Caco-2 (cell line): ENCODE results near the gene GMPPA. TPM values are rescaled to one million over a fixed set of nuclear protein-coding genes. Genes with fewer than 3 reads are reported as not detected.
A peak's percentile ranks its signal among the peaks of the same experiment; 100 is the strongest.

Experiments
- BruUV-seq: library from RNA; stranded (reverse); fragments of 400-500 nt; replicated peaks from 2 replicates; lab custom pipeline; 2021; lab: Mats Ljungman, UMichigan
- CTCF ChIA-PET: fragments of 300-600 bp; sonication (Branson Sonifier 250); formaldehyde crosslinking; loops from one replicate; lab custom pipeline; 2022; ENCODE audit warnings: antibody characterized with exemption; lab: Charles Lee
- POLR2A ChIA-PET: fragments of 300-600 bp; sonication (Branson Sonifier 250); formaldehyde crosslinking; loops from one replicate; lab custom pipeline; 2022; ENCODE audit warnings: antibody characterized with exemption; lab: Charles Lee
- DNase-seq, 2 experiments: peaks; one replicate each; pipeline versions ENCODE4 v3.0.0 to v3.0.0-alpha.2; 2020 to 2022
- H3K27me3 ChIP-seq: replicated peaks from 2 replicates; pipeline ENCODE4 v1.6.0; 2011; ENCODE audit warnings: low read length; ENCODE audit not compliant: control insufficient read depth, insufficient read depth
- H3K36me3 ChIP-seq: 2 replicates; pipeline ENCODE4 v1.5.1; 2011; ENCODE audit warnings: low read length; ENCODE audit not compliant: control insufficient read depth, insufficient read depth
- H3K4me1 ChIP-seq: fragments of 250-450 bp; sonication (Bioruptor Pico); 2 replicates; pipeline ENCODE4 v1.5.1; 2020; ENCODE audit warnings: mild to moderate bottlenecking
- H3K4me3 ChIP-seq: 2 replicates; pipeline ENCODE4 v1.5.1; 2011; ENCODE audit warnings: low read depth, mild to moderate bottlenecking, control low read depth, low read length
- H3K9me3 ChIP-seq: fragments of 250-450 bp; sonication (Bioruptor Pico); 2 replicates; pipeline ENCODE4 v1.5.1; 2020; ENCODE audit warnings: mild to moderate bottlenecking, moderate library complexity
- H3K27ac Mint-ChIP-seq: one replicate; pipeline ENCODE4 v1.8.0; 2022; ENCODE audit warnings: mixed read lengths; ENCODE audit not compliant: unreplicated experiment
- H3K27me3 Mint-ChIP-seq: one replicate; pipeline ENCODE4 v1.8.0; 2022; ENCODE audit warnings: mixed read lengths; ENCODE audit not compliant: insufficient read depth, unreplicated experiment
- H3K36me3 Mint-ChIP-seq: one replicate; pipeline ENCODE4 v1.8.0; 2022; ENCODE audit warnings: mild to moderate bottlenecking, mixed read lengths; ENCODE audit not compliant: insufficient read depth, unreplicated experiment
- H3K4me1 Mint-ChIP-seq: one replicate; pipeline ENCODE4 v1.8.0; 2022; ENCODE audit warnings: low read depth, mixed read lengths; ENCODE audit not compliant: unreplicated experiment
- H3K4me3 Mint-ChIP-seq: one replicate; pipeline ENCODE4 v1.8.0; 2022; ENCODE audit warnings: mild to moderate bottlenecking, moderate library complexity, mixed read lengths; ENCODE audit not compliant: unreplicated experiment
- H3K9me3 Mint-ChIP-seq: one replicate; pipeline ENCODE4 v1.8.0; 2022; ENCODE audit warnings: mixed read lengths; ENCODE audit not compliant: unreplicated experiment
- intact Hi-C: fragments of 100-400 bp; cut with micrococcal nuclease; formaldehyde crosslinking; loops from one replicate; pipeline ENCODE4 v1.10.0; 2022; ENCODE audit not compliant: unreplicated experiment
- total RNA-seq: library from RNA; stranded (reverse); gene quantifications from 2 replicates; pipeline ENCODE4 v1.2.3, GENCODE V29; 2022
- TF ChIP-seq, protein P1 (sequence below), 2 experiments: fragments of 200-600 bp in 1 of 2; IDR thresholded peaks; 1 replicate in 1 of 2; 2 replicates in 1 of 2; pipeline versions ENCODE4 v1.5.1 to v1.8.0; 2011 to 2022; ENCODE audit warnings: antibody characterized with exemption in 1 of 2, control low read depth in 1 of 2, inconsistent platforms in 1 of 2, low read depth in 1 of 2, low read length in 1 of 2, mild to moderate bottlenecking in 1 of 2, moderate library complexity in 1 of 2; ENCODE audit not compliant: insufficient read depth in 1 of 2, severe bottlenecking in 1 of 2, unreplicated experiment in 1 of 2

GMPPA gene
- total RNA-seq, 1 experiment from 2014 or later, result 53.7 TPM

DNA sequence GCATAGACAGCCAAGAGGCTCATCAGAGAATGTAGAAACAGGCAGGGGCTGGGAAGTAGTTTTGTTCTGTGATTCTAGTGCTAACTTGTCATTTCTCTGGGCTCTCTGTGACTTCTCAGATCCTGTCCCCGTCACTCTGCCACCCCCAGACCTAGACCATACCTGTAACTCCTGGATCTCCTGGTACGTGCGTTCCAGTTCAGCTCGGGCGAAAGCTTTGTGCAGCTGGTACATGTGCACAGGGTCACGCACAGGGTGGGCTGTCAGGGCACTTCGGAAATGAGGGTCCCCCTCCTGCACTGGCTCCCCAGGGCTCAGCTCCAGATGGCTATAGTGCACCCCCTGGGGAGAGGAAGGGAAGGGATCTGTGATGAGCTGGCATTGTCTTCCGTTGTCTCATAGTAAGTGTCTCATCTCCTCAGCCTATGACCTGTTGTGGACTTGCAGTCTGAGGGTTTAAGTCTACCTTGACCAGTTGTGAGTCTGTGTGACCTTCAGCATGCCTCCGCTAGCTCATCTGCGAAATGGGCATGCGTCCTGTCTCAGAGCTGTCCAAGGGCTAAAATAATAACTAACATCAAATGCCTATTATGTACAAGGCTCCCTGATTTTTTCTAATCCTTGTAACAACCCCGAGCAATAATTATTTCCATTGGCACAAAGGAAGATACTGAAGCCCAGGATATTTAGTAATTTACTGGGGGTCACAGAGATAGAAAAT lies 42.3 kb downstream of the GMPPA start:
- Mint-ChIP-seq H3K27ac (no peak overlapping the region), H3K4me1 (peaks cover 1% of the 10 kb centered on the region), H3K36me3 (peaks cover 34% of the 10 kb centered on the region), H3K27me3 (no peaks in the 10 kb centered on the region), H3K4me3 (no peak overlapping the region), H3K9me3 (no peaks in the 10 kb centered on the region)
- Histone ChIP-seq H3K27me3 (no peaks in the 10 kb centered on the region), H3K9me3 (no peaks in the 10 kb centered on the region), H3K4me1 (peaks cover 24% of the 10 kb centered on the region), H3K36me3 (peaks cover 8% of the 10 kb centered on the region), H3K4me3 (no peak overlapping the region)
- intact Hi-C loops, result loop anchor here (1.0 kb wide), 1 partner anchor 148 kb away; no protein-coding TSS in a partner anchor
- no TSS peak for BruUV-seq
- ChIA-PET POLR2A (no interaction called here), CTCF (interaction anchor here (1.2 to 3.4 kb wide), 3 partner anchors 11 to 45 kb away, joined by 4 to 19 read pairs (median 7); partner anchors contain the start of gene GMPPA)
- DNase-seq, result no peak
- TF ChIP-seq, protein P1, sequence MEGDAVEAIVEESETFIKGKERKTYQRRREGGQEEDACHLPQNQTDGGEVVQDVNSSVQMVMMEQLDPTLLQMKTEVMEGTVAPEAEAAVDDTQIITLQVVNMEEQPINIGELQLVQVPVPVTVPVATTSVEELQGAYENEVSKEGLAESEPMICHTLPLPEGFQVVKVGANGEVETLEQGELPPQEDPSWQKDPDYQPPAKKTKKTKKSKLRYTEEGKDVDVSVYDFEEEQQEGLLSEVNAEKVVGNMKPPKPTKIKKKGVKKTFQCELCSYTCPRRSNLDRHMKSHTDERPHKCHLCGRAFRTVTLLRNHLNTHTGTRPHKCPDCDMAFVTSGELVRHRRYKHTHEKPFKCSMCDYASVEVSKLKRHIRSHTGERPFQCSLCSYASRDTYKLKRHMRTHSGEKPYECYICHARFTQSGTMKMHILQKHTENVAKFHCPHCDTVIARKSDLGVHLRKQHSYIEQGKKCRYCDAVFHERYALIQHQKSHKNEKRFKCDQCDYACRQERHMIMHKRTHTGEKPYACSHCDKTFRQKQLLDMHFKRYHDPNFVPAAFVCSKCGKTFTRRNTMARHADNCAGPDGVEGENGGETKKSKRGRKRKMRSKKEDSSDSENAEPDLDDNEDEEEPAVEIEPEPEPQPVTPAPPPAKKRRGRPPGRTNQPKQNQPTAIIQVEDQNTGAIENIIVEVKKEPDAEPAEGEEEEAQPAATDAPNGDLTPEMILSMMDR (IDR thresholded peaks at IDR 0.05; ENCODE audit: insufficient read depth in 1 of 2, low read depth in 1 of 2, low read length in 1 of 2, severe bottlenecking in 1 of 2, unreplicated experiment in 1 of 2), result no peak

DNA sequence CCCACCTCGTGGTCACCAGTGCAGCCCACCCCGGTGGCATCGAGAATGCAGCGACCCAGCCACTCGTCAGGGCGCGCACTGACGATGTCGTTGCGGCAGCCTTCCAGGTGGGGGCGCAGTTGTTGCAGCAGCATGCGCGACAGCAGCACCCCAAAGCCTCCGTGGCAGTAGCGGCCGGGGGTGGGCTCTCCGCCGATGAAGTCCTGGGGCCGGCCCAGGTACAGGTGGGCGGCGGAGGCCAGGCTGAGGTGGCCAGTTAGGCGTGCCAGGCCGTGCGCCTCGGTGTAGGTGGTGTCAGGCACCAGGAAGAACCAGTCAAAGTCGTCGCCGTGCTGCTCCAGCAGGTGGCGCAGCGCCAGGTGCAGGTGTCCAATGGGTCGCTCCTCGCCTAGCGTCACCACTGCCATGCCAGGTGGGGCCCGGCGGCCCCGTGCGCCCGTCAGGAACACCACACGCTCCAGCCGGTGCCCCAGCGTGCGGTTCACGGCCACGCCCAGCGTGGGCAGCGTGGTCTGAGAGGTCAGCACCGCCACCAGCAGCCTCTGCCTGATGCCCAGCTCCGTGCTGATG lies 43.0 kb downstream of the GMPPA start:
- peak; percentile 86 to 89 for DNase-seq
- POLR2A ChIA-PET, result no interaction called here
- peak overlapping the region; percentile 92 for H3K4me3 Mint-ChIP-seq
- Histone ChIP-seq H3K4me3 (peak overlapping the region; percentile 13; the same call in 1 of the 2 replicates), H3K27me3 (no peaks in the 10 kb centered on the region), H3K9me3 (no peaks in the 10 kb centered on the region), H3K36me3 (peaks cover 8% of the 10 kb centered on the region), H3K4me1 (peaks cover 24% of the 10 kb centered on the region)
- no TSS peak for BruUV-seq
- no peak overlapping the region for H3K27ac Mint-ChIP-seq
- H3K9me3 Mint-ChIP-seq, result no peaks in the 10 kb centered on the region
- peaks cover 34% of the 10 kb centered on the region for H3K36me3 Mint-ChIP-seq
- intact Hi-C loops, result loop anchor here (1.0 to 2.0 kb wide), 2 partner anchors 31 to 148 kb away; partner anchors contain the start of gene INHA
- CTCF ChIA-PET, result interaction anchor here (0.7 to 3.4 kb wide), 5 partner anchors 12 to 56 kb away, joined by 4 to 19 read pairs (median 5); partner anchors contain the start of genes GMPPA and STK11IP
- H3K27me3 Mint-ChIP-seq, result no peaks in the 10 kb centered on the region
- peaks cover 7% of the 10 kb centered on the region for H3K4me1 Mint-ChIP-seq
- TF ChIP-seq, protein P1 (IDR thresholded peaks at IDR 0.05; ENCODE audit: insufficient read depth in 1 of 2, low read depth in 1 of 2, low read length in 1 of 2, severe bottlenecking in 1 of 2, unreplicated experiment in 1 of 2), result peak; percentile 66 to 94

DNA sequence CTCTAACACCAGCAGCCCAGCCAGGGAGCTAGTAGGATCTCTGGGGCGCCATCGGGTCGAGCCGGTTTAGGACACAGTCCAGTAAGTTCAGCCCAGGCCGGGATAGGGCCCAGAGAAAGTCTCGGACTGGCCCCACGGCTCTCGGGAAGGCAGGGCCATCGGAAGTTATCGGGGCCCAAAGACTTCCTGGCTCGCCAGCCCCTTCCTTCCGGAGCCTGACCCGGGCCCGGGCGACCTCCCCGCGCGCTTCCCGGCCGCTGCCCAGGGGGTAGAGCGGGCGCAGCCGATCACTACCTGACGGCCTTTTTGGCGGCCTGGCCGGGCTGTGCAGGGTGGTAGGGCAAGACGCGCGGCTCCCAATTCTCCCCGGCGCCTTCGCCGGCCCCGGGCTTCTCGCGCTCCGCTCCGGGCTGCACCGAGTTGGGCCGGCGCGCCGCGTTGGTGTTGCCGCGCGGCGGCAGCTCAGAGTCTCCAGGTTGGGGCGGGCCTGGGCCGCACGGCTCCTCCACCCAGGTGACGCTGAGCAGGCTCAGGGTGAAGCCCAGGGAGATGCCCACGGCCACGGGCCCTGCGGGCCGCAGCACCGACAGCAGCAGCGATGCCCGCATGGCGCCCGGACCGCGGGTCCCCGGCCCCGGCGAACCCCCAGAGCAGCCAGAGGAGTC lies 44.4 kb downstream of the GMPPA start:
- Histone ChIP-seq H3K4me3 (peak overlapping the region; percentile 92), H3K36me3 (peaks cover 8% of the 10 kb centered on the region), H3K4me1 (peaks cover 21% of the 10 kb centered on the region), H3K9me3 (no peaks in the 10 kb centered on the region), H3K27me3 (no peaks in the 10 kb centered on the region)
- H3K9me3 Mint-ChIP-seq, result no peaks in the 10 kb centered on the region
- H3K27me3 Mint-ChIP-seq, result no peaks in the 10 kb centered on the region
- H3K4me3 Mint-ChIP-seq, result peak overlapping the region; percentile 92
- ChIA-PET POLR2A (interaction anchor here (0.6 to 2.1 kb wide), 3 partner anchors 28 to 100 kb away, joined by 3 to 4 read pairs (median 3); partner anchors contain the start of gene OBSL1), CTCF (interaction anchor here (0.6 to 3.4 kb wide), 15 partner anchors 9 to 154 kb away, joined by 3 to 19 read pairs (median 5); partner anchors contain the start of genes GMPPA, OBSL1 and STK11IP)
- BruUV-seq, result no TSS peak
- peak overlapping the region; percentile 73 for H3K27ac Mint-ChIP-seq
- peaks cover 34% of the 10 kb centered on the region for H3K36me3 Mint-ChIP-seq
- intact Hi-C loops, result loop anchor here (1.0 to 2.0 kb wide), 4 partner anchors 9 to 99 kb away; partner anchors contain the start of gene INHA
- H3K4me1 Mint-ChIP-seq, result peaks cover 7% of the 10 kb centered on the region
- TF ChIP-seq, protein P1 (IDR thresholded peaks at IDR 0.05; ENCODE audit: insufficient read depth in 1 of 2, low read depth in 1 of 2, low read length in 1 of 2, severe bottlenecking in 1 of 2, unreplicated experiment in 1 of 2), result no peak
- peak; percentile 55 to 63 for DNase-seq
